T-helper 1 cell (primary cell): ENCODE measurements around the gene ZNRD2.
A peak's percentile ranks its signal among the peaks of the same experiment; 100 is the strongest.

Experiments used
- DNase-seq, 5 donors: peaks; one replicate each; pipeline ENCODE4 v3.0.0-alpha.2; 2012 to 2020

Gene ZNRD2

GRCh38 chr11:65574109-65574810, 4.0 kb downstream of the ZNRD2 start:
- DNase-seq: peak; percentile 74 to 95 (median 88)

- no peak for DNase-seq
Measured at GRCh38 chr11:65574811-65575567, 4.7 kb downstream of the ZNRD2 start.

GRCh38 chr11:65575568-65576231, 5.4 kb downstream of the ZNRD2 start, which contains the start of gene EHBP1L1:
Gene EHBP1L1 (plus strand): TSS chr11:65576053. CDS start chr11:65576303, 250 bp downstream.
- peak; percentile 68 to 86 (median 69) for DNase-seq

- DNase-seq: peak in 1 of 5 donors; percentile 19
Measured at GRCh38 chr11:65576232-65576866, 6.1 kb downstream of the ZNRD2 start.

- DNase-seq: peak in 1 of 5 donors; percentile 26
Measured at GRCh38 chr11:65576867-65577755, 6.8 kb downstream of the ZNRD2 start.

- DNase-seq: no peak
Measured at GRCh38 chr11:65577756-65578109, 7.5 kb downstream of the ZNRD2 start.

- no peak for DNase-seq
Measured at GRCh38 chr11:65578134-65578533, 7.9 kb downstream of the ZNRD2 start.

- no peak for DNase-seq
Measured at GRCh38 chr11:65578667-65579066, 8.4 kb downstream of the ZNRD2 start.

GRCh38 chr11:65579291-65579690, 9.0 kb downstream of the ZNRD2 start:
- DNase-seq: no peak

GRCh38 chr11:65580031-65580692, 9.9 kb downstream of the ZNRD2 start:
- DNase-seq: no peak

GRCh38 chr11:65580756-65581155, 10.5 kb downstream of the ZNRD2 start:
- DNase-seq: no peak

GRCh38 chr11:65581928-65582327, 11.7 kb downstream of the ZNRD2 start:
- DNase-seq: no peak

GRCh38 chr11:65583589-65583988, 13.3 kb downstream of the ZNRD2 start:
- DNase-seq: no peak

- DNase-seq: no peak
Measured at GRCh38 chr11:65584106-65584505, 13.8 kb downstream of the ZNRD2 start.

GRCh38 chr11:65584723-65585171, 14.5 kb downstream of the ZNRD2 start:
- DNase-seq: no peak

GRCh38 chr11:65585396-65586246, 15.3 kb downstream of the ZNRD2 start:
- DNase-seq: no peak

- no peak for DNase-seq
Measured at GRCh38 chr11:65586247-65586630, 16.0 kb downstream of the ZNRD2 start.

GRCh38 chr11:65586676-65587075, 16.4 kb downstream of the ZNRD2 start:
- DNase-seq: no peak

GRCh38 chr11:65588199-65589054, 18.1 kb downstream of the ZNRD2 start:
- peak; percentile 58 to 84 (median 71) for DNase-seq
